GM23338 (cell line): ENCODE data around the gene GPHN. TPM values are rescaled to one million over a fixed set of nuclear protein-coding genes. Genes with fewer than 3 reads are reported as not detected.

Experiments
- ATAC-seq: fragments of 200-7000 bp; cut with Tn5 transposase; 3 replicates; pipeline ENCODE4 v1.9.1; 2020
- DNase-seq: peaks from one replicate; pipeline ENCODE4 v3.0.0-alpha.2; 2015; ENCODE audit warnings: low spot score
- H2AFZ ChIP-seq: fragments of 200-600 bp; sonication (generic); 2 replicates; pipeline ENCODE4 v1.8.0; 2016; ENCODE audit warnings: antibody characterized with exemption, mild to moderate bottlenecking, moderate library complexity
- H3F3A ChIP-seq: fragments of 200-600 bp; sonication (generic); replicated peaks from 2 replicates; pipeline ENCODE4 v1.8.0; 2017; ENCODE audit warnings: antibody characterized with exemption, mixed run types, low read depth
- H3K27ac ChIP-seq: fragments of 200-600 bp; sonication (generic); 2 replicates; pipeline ENCODE4 v1.6.1; 2016; ENCODE audit warnings: low read depth
- H3K27me3 ChIP-seq: fragments of 200-600 bp; sonication (generic); 2 replicates; pipeline ENCODE4 v1.8.0; 2016; ENCODE audit warnings: mild to moderate bottlenecking, mixed run types, moderate library complexity; ENCODE audit not compliant: insufficient read depth
- H3K36me3 ChIP-seq: fragments of 200-600 bp; sonication (generic); 2 replicates; pipeline ENCODE4 v1.8.0; 2016; ENCODE audit warnings: mild to moderate bottlenecking; ENCODE audit not compliant: insufficient read depth
- H3K4me1 ChIP-seq: fragments of 200-600 bp; sonication (generic); 2 replicates; pipeline ENCODE4 v1.8.0; 2016; ENCODE audit warnings: mild to moderate bottlenecking, moderate library complexity; ENCODE audit not compliant: insufficient read depth
- H3K4me2 ChIP-seq: fragments of 200-600 bp; sonication (generic); 2 replicates; pipeline ENCODE4 v1.7.1; 2017; ENCODE audit warnings: mixed run types
- H3K4me3 ChIP-seq: fragments of 200-600 bp; sonication (generic); 2 replicates; pipeline ENCODE4 v1.6.1; 2016; ENCODE audit warnings: mixed run types
- H3K79me2 ChIP-seq: fragments of 200-600 bp; sonication (generic); replicated peaks from 2 replicates; pipeline ENCODE4 v1.8.0; 2017; ENCODE audit warnings: mild to moderate bottlenecking; ENCODE audit not compliant: insufficient read depth
- H3K9me2 ChIP-seq: fragments of 200-600 bp; sonication (generic); 2 replicates; pipeline ENCODE4 v1.8.0; 2017; ENCODE audit not compliant: insufficient read depth
- H4K20me1 ChIP-seq: fragments of 200-600 bp; sonication (generic); replicated peaks from 2 replicates; pipeline ENCODE4 v1.8.0; 2017; ENCODE audit warnings: mild to moderate bottlenecking; ENCODE audit not compliant: insufficient read depth
- H3K27ac Mint-ChIP-seq: 2 replicates; pipeline ENCODE4 v1.8.0; 2020; ENCODE audit warnings: inconsistent platforms, mild to moderate bottlenecking, moderate library complexity, mixed read lengths
- H3K27me3 Mint-ChIP-seq: 3 replicates; pipeline ENCODE4 v1.8.0; 2022; ENCODE audit warnings: low read depth, mild to moderate bottlenecking, moderate library complexity, mixed read lengths, inconsistent platforms; ENCODE audit not compliant: insufficient read depth, poor library complexity
- H3K36me3 Mint-ChIP-seq: 3 replicates; pipeline ENCODE4 v1.8.0; 2021; ENCODE audit warnings: low read depth, mild to moderate bottlenecking, inconsistent platforms, moderate library complexity, mixed read lengths
- H3K4me1 Mint-ChIP-seq: 3 replicates; pipeline ENCODE4 v1.8.0; 2020; ENCODE audit warnings: mild to moderate bottlenecking, inconsistent platforms, mixed read lengths
- H3K4me3 Mint-ChIP-seq: 3 replicates; pipeline ENCODE4 v1.8.0; 2021; ENCODE audit warnings: moderate library complexity, mild to moderate bottlenecking, inconsistent platforms, mixed read lengths
- H3K9me3 Mint-ChIP-seq: 3 replicates; pipeline ENCODE4 v1.8.0; 2020; ENCODE audit warnings: moderate library complexity, mild to moderate bottlenecking, inconsistent platforms, mixed read lengths
- CREB1 ChIP-seq: fragments of 250-450 bp; sonication (Bioruptor Pico); IDR thresholded peaks from 2 replicates; pipeline ENCODE4 v1.5.0; 2020; ENCODE audit warnings: low read depth, mild to moderate bottlenecking, moderate library complexity
- EZH2 ChIP-seq: fragments of 200-600 bp; sonication (generic); IDR thresholded peaks from one replicate; pipeline ENCODE4 v1.8.0; 2017; ENCODE audit warnings: antibody characterized with exemption, mild to moderate bottlenecking, low read depth; ENCODE audit not compliant: unreplicated experiment
- EZH2phosphoT487 ChIP-seq: fragments of 200-600 bp; sonication (generic); IDR thresholded peaks from one replicate; pipeline ENCODE4 v1.8.1; 2018; ENCODE audit warnings: antibody characterized with exemption; ENCODE audit not compliant: unreplicated experiment
- JUNB ChIP-seq: IDR thresholded peaks from one replicate; pipeline ENCODE4 v1.6.1; 2016; ENCODE audit warnings: antibody characterized with exemption; ENCODE audit not compliant: unreplicated experiment
- NANOG ChIP-seq: IDR thresholded peaks from 2 replicates; pipeline ENCODE4 v1.6.1; 2016; ENCODE audit warnings: antibody characterized with exemption, borderline replicate concordance
- STAT1 ChIP-seq: IDR thresholded peaks from one replicate; pipeline ENCODE4 v1.6.1; 2016; ENCODE audit warnings: antibody characterized with exemption; ENCODE audit not compliant: unreplicated experiment
- ZNF114 ChIP-seq: fragments of 250-450 bp; sonication (Bioruptor Pico); IDR thresholded peaks from 2 replicates; pipeline ENCODE4 v1.5.0; 2020; ENCODE audit warnings: mild to moderate bottlenecking, moderate library complexity
- ZNF331 ChIP-seq: fragments of 250-450 bp; sonication (Bioruptor Pico); IDR thresholded peaks from 2 replicates; pipeline ENCODE4 v1.5.0; 2020; ENCODE audit warnings: low read depth, mild to moderate bottlenecking, moderate library complexity
- polyA plus RNA-seq: library from polyadenylated mRNA; unstranded; fragments of >200 nt; fragmentation: Nextera tagmentation; extraction: Ambion mirVana; gene quantifications from 2 replicates; pipeline ENCODE4 v1.2.1, GENCODE V29; 2016
- total RNA-seq: library from RNA; depleted of rRNA; stranded (reverse); fragments of >200 nt; shearing (Covaris generic); gene quantifications from 2 replicates; pipeline ENCODE4 v1.2.3, GENCODE V29; 2014
- TF ChIP-seq, protein P1 (sequence below): IDR thresholded peaks from one replicate; pipeline ENCODE4 v1.6.1; 2018; ENCODE audit warnings: antibody characterized with exemption; ENCODE audit not compliant: unreplicated experiment
- TF ChIP-seq, protein P2 (sequence below): fragments of 250-450 bp; sonication (Bioruptor Pico); IDR thresholded peaks from 2 replicates; pipeline ENCODE4 v1.5.0; 2020; ENCODE audit warnings: mild to moderate bottlenecking, moderate library complexity
- TF ChIP-seq, protein P3 (sequence below): IDR thresholded peaks from 2 replicates; pipeline ENCODE4 v1.6.1; 2016; ENCODE audit warnings: antibody characterized with exemption

Gene GPHN
- total and polyA plus RNA-seq, 2 experiments from 2014 or later, result 17.6 to 20.6 TPM

DNA sequence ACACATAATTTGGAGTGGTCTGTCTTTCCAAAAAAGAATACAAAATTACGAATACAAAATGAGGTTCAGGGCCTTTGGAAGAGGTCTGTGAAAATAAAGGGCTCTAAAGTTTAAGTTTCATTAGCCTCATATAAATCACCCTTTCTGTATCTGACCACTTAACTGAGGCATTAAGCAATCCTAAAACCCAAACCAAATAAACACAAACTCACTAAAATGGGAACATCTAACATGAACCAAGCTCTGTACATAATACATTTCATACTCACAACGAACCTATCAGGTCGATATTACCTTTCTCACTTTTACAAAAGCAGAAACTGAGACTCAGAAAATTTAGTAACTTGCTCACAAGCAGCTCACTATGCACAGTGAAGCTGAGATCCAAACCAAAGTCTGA, 22.9 kb upstream of the GPHN start:
- no peak overlapping the region for H2AFZ ChIP-seq
- H3K27me3 Mint-ChIP-seq, result no peaks in the 10 kb centered on the region
- H3K4me3 ChIP-seq, result no peak overlapping the region
- ATAC-seq (no peak), DNase-seq (no peak)
- H3K36me3 ChIP-seq, result no peaks in the 10 kb centered on the region
- TF ChIP-seq, protein P1, sequence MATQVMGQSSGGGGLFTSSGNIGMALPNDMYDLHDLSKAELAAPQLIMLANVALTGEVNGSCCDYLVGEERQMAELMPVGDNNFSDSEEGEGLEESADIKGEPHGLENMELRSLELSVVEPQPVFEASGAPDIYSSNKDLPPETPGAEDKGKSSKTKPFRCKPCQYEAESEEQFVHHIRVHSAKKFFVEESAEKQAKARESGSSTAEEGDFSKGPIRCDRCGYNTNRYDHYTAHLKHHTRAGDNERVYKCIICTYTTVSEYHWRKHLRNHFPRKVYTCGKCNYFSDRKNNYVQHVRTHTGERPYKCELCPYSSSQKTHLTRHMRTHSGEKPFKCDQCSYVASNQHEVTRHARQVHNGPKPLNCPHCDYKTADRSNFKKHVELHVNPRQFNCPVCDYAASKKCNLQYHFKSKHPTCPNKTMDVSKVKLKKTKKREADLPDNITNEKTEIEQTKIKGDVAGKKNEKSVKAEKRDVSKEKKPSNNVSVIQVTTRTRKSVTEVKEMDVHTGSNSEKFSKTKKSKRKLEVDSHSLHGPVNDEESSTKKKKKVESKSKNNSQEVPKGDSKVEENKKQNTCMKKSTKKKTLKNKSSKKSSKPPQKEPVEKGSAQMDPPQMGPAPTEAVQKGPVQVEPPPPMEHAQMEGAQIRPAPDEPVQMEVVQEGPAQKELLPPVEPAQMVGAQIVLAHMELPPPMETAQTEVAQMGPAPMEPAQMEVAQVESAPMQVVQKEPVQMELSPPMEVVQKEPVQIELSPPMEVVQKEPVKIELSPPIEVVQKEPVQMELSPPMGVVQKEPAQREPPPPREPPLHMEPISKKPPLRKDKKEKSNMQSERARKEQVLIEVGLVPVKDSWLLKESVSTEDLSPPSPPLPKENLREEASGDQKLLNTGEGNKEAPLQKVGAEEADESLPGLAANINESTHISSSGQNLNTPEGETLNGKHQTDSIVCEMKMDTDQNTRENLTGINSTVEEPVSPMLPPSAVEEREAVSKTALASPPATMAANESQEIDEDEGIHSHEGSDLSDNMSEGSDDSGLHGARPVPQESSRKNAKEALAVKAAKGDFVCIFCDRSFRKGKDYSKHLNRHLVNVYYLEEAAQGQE, result no peak
- TF ChIP-seq ZNF331 (CRISPR knock-in tag) (no peak), EZH2 (no peak), ZNF114 (no peak), JUNB (no peak)
- no peak overlapping the region for H3K4me2 ChIP-seq
- H3K27ac Mint-ChIP-seq, result no peak overlapping the region
- H3K27ac ChIP-seq, result no peak overlapping the region
- H3K9me2 ChIP-seq, result no peaks in the 10 kb centered on the region
- no peaks in the 10 kb centered on the region for H3K36me3 Mint-ChIP-seq
- H3K9me3 Mint-ChIP-seq, result no peaks in the 10 kb centered on the region
- H3K4me1 ChIP-seq, result no peaks in the 10 kb centered on the region
- no peaks in the 10 kb centered on the region for H3K27me3 ChIP-seq
- H3K79me2 ChIP-seq, result no peaks in the 10 kb centered on the region
- no peaks in the 10 kb centered on the region for H3K4me1 Mint-ChIP-seq
- no peaks in the 10 kb centered on the region for H4K20me1 ChIP-seq
- H3K4me3 Mint-ChIP-seq, result no peak overlapping the region
- no peaks in the 10 kb centered on the region for H3F3A ChIP-seq

DNA sequence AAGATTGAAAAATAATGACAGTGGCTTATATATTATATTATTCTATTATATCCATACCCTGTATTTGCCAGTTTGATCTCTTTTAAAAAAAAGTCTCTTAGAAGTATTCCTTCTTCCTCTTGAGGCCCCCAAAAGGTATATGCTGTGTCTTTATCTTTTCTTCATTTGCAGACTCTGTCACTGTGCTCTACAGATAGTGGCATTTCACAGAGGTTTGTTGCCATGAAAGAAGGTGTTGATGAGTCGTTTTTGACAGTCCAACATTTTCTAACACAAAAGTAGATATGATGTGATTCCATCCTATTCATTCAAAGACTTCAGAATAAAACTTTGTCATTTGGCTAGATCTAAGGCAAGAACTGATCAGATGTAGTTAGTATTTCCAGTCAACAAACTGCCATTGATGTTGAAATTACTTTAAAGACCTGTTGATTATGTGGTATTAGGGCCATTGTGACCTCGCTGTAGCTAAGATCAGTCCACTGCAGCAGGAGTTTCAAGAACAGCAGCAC, 22.0 kb upstream of the GPHN start, which contains the start of gene CCDC196:
Gene CCDC196 (plus strand): TSS at position 462 of the 512 bp plus-strand sequence. CDS start 132 bp downstream, outside the sequence.
- H3K36me3 ChIP-seq, result no peaks in the 10 kb centered on the region
- Mint-ChIP-seq H3K27me3 (no peaks in the 10 kb centered on the region), H3K36me3 (no peaks in the 10 kb centered on the region), H3K27ac (no peak within 1 kb of the TSS), H3K9me3 (no peaks in the 10 kb centered on the region), H3K4me3 (no peak within 1 kb of the TSS), H3K4me1 (no peaks in the 10 kb centered on the region)
- H3K4me2 ChIP-seq, result no peak within 1 kb of the TSS
- no peaks in the 10 kb centered on the region for H3K4me1 ChIP-seq
- H3F3A ChIP-seq, result no peaks in the 10 kb centered on the region
- ATAC-seq, result no peak
- no peaks in the 10 kb centered on the region for H3K79me2 ChIP-seq
- H3K4me3 ChIP-seq, result no peak within 1 kb of the TSS
- H3K9me2 ChIP-seq, result no peaks in the 10 kb centered on the region
- no peak for DNase-seq
- H2AFZ ChIP-seq, result no peak within 1 kb of the TSS
- no peaks in the 10 kb centered on the region for H3K27me3 ChIP-seq
- no peak within 1 kb of the TSS for H3K27ac ChIP-seq
- no peaks in the 10 kb centered on the region for H4K20me1 ChIP-seq
- TF ChIP-seq, protein P2, sequence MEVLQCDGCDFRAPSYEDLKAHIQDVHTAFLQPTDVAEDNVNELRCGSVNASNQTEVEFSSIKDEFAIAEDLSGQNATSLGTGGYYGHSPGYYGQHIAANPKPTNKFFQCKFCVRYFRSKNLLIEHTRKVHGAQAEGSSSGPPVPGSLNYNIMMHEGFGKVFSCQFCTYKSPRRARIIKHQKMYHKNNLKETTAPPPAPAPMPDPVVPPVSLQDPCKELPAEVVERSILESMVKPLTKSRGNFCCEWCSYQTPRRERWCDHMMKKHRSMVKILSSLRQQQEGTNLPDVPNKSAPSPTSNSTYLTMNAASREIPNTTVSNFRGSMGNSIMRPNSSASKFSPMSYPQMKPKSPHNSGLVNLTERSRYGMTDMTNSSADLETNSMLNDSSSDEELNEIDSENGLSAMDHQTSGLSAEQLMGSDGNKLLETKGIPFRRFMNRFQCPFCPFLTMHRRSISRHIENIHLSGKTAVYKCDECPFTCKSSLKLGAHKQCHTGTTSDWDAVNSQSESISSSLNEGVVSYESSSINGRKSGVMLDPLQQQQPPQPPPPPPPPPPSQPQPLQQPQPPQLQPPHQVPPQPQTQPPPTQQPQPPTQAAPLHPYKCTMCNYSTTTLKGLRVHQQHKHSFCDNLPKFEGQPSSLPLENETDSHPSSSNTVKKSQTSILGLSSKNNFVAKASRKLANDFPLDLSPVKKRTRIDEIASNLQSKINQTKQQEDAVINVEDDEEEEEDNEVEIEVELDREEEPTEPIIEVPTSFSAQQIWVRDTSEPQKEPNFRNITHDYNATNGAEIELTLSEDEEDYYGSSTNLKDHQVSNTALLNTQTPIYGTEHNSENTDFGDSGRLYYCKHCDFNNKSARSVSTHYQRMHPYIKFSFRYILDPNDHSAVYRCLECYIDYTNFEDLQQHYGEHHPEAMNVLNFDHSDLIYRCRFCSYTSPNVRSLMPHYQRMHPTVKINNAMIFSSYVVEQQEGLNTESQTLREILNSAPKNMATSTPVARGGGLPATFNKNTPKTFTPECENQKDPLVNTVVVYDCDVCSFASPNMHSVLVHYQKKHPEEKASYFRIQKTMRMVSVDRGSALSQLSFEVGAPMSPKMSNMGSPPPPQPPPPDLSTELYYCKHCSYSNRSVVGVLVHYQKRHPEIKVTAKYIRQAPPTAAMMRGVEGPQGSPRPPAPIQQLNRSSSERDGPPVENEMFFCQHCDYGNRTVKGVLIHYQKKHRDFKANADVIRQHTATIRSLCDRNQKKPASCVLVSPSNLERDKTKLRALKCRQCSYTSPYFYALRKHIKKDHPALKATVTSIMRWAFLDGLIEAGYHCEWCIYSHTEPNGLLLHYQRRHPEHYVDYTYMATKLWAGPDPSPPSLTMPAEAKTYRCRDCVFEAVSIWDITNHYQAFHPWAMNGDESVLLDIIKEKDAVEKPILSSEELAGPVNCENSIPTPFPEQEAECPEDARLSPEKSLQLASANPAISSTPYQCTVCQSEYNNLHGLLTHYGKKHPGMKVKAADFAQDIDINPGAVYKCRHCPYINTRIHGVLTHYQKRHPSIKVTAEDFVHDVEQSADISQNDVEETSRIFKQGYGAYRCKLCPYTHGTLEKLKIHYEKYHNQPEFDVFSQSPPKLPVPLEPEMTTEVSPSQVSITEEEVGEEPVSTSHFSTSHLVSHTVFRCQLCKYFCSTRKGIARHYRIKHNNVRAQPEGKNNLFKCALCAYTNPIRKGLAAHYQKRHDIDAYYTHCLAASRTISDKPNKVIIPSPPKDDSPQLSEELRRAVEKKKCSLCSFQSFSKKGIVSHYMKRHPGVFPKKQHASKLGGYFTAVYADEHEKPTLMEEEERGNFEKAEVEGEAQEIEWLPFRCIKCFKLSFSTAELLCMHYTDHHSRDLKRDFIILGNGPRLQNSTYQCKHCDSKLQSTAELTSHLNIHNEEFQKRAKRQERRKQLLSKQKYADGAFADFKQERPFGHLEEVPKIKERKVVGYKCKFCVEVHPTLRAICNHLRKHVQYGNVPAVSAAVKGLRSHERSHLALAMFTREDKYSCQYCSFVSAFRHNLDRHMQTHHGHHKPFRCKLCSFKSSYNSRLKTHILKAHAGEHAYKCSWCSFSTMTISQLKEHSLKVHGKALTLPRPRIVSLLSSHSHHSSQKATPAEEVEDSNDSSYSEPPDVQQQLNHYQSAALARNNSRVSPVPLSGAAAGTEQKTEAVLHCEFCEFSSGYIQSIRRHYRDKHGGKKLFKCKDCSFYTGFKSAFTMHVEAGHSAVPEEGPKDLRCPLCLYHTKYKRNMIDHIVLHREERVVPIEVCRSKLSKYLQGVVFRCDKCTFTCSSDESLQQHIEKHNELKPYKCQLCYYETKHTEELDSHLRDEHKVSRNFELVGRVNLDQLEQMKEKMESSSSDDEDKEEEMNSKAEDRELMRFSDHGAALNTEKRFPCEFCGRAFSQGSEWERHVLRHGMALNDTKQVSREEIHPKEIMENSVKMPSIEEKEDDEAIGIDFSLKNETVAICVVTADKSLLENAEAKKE, result no peak
- TF ChIP-seq NANOG, result no peak
- no peak for TF ChIP-seq STAT1
- no peak for TF ChIP-seq JUNB
- no peak for TF ChIP-seq CREB1 (CRISPR knock-in tag)
- TF ChIP-seq EZH2phosphoT487, result no peak
- TF ChIP-seq, protein P3, sequence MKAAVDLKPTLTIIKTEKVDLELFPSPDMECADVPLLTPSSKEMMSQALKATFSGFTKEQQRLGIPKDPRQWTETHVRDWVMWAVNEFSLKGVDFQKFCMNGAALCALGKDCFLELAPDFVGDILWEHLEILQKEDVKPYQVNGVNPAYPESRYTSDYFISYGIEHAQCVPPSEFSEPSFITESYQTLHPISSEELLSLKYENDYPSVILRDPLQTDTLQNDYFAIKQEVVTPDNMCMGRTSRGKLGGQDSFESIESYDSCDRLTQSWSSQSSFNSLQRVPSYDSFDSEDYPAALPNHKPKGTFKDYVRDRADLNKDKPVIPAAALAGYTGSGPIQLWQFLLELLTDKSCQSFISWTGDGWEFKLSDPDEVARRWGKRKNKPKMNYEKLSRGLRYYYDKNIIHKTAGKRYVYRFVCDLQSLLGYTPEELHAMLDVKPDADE, result no peak
- no peak for TF ChIP-seq EZH2
